Gastroesophageal sphincter (tissue), 4 donors: Measurements from ENCODE around the gene NOS1AP. TPM values are rescaled to one million over a fixed set of nuclear protein-coding genes. Genes with fewer than 3 reads are reported as not detected.

ENCODE experiments used
- ATAC-seq: fragments of 150-250 bp; one replicate; pipeline ENCODE4 v1.9.1; 2016; ENCODE audit warnings: mild to moderate bottlenecking, moderate library complexity
- H3K27ac ChIP-seq, 4 donors: fragments of 200-600 bp; sonication (generic) in 3 of 4; 1 replicate in 3 of 4; 2 replicates in 1 of 4; pipeline ENCODE4 v1.5.1; 2016 to 2019
- H3K27me3 ChIP-seq: fragments of 200-600 bp; sonication (generic); one replicate; pipeline ENCODE4 v1.5.1; 2019
- H3K36me3 ChIP-seq, 2 donors: fragments of 200-600 bp; sonication (generic); one replicate each; pipeline ENCODE4 v1.5.1; 2019; ENCODE audit warnings: control low read depth in 1 of 2
- H3K4me1 ChIP-seq, 3 donors: fragments of 200-600 bp; sonication (generic); 1 replicate in 2 of 3; 2 replicates in 1 of 3; pipeline ENCODE4 v1.5.1; 2016 to 2019; ENCODE audit warnings: control low read depth in 2 of 3
- H3K4me3 ChIP-seq, 2 donors: fragments of 200-600 bp; sonication (generic); one replicate each; pipeline ENCODE4 v1.5.1; 2019; ENCODE audit warnings: mild to moderate bottlenecking in 1 of 2, moderate library complexity in 1 of 2
- H3K9me3 ChIP-seq, 3 donors: fragments of 200-600 bp; sonication (generic); one replicate each; pipeline ENCODE4 v1.5.1; 2017 to 2019; ENCODE audit warnings: control low read depth in 2 of 3
- CTCF ChIP-seq, 4 experiments: fragments of 200-600 bp in 2 of 4; fragments of 450-650 bp in 2 of 4; sonication (generic) in 1 of 4; IDR thresholded peaks; one replicate each; pipeline ENCODE4 v1.5.1; 2017 to 2019; ENCODE audit warnings: antibody characterized with exemption in 4 of 4, mild to moderate bottlenecking in 2 of 4, moderate library complexity in 2 of 4
- EP300 ChIP-seq: sonication (generic); formaldehyde crosslinking; IDR thresholded peaks from one replicate; pipeline ENCODE4 v1.6.1; 2017; ENCODE audit warnings: antibody characterized with exemption, mild to moderate bottlenecking
- POLR2A ChIP-seq, 2 donors: fragments of 450-650 bp; IDR thresholded peaks; one replicate each; pipeline ENCODE4 v1.6.1; 2017; ENCODE audit warnings: antibody characterized with exemption in 2 of 2, mild to moderate bottlenecking in 2 of 2, moderate library complexity in 1 of 2
- POLR2AphosphoS5 ChIP-seq: sonication (generic); formaldehyde crosslinking; IDR thresholded peaks from one replicate; pipeline ENCODE4 v1.6.1; 2017; ENCODE audit warnings: antibody characterized with exemption
- WGBS, 2 donors: methylation state at CpG; one replicate each; pipeline ENCODE4 v1.1.5; 2018; ENCODE audit warnings: low coverage in 1 of 2; 5-methylcytosine and 5-hydroxymethylcytosine counted together
- total RNA-seq, 4 donors: library from RNA; depleted of rRNA; stranded (reverse); fragments of >200 nt; gene quantifications; one replicate each; pipeline ENCODE4 v1.1.0, GENCODE V29; 2016

NOS1AP gene
- total RNA-seq, 4 donors from 2014 or later, result 3.5 to 7.8 (median 4.1) TPM

GRCh38 chr1:162070825-162071224 is 1.3 kb downstream of the NOS1AP start:
- no peak overlapping the region for H3K27ac ChIP-seq

GRCh38 chr1:162072740-162073139 is 3.2 kb downstream of the NOS1AP start:
- H3K27me3 ChIP-seq, result peaks cover 5% of the 10 kb centered on the region
- H3K4me1 ChIP-seq, result peaks cover 0 to 32% (median 0%) of the 10 kb centered on the region in 3 donors
- TF ChIP-seq POLR2A (IDR thresholded peaks at IDR 0.05) (no peak), CTCF (IDR thresholded peaks at IDR 0.05) (no peak), EP300 (no peak), POLR2AphosphoS5 (no peak)
- H3K4me3 ChIP-seq, result no peak overlapping the region
- H3K27ac ChIP-seq, result no peak overlapping the region
- 57 to 71% methylated on average over 1 to 3 of the region's 3 CpGs for WGBS, 2 donors
- H3K36me3 ChIP-seq, result no peaks in the 10 kb centered on the region
- no peak for ATAC-seq
- peaks cover 0 to 3% (median 0%) of the 10 kb centered on the region in 3 donors for H3K9me3 ChIP-seq

More at GRCh38 chr1:162070825-162071224, 1.3 kb downstream of the NOS1AP start:
- ATAC-seq, result no peak
- Histone ChIP-seq H3K27me3 (peaks cover 5% of the 10 kb centered on the region), H3K4me3 (peak overlapping the region; percentile 44 to 85), H3K9me3 (peaks cover 0 to 3% (median 0%) of the 10 kb centered on the region in 3 donors), H3K4me1 (peaks cover 0 to 32% (median 0%) of the 10 kb centered on the region in 3 donors), H3K36me3 (no peaks in the 10 kb centered on the region)
- 0 to 13% methylated on average over 2 to 4 of the region's 7 CpGs for WGBS, 2 donors
- TF ChIP-seq CTCF (IDR thresholded peaks at IDR 0.05), result no peak
- TF ChIP-seq EP300, result no peak
- no peak for TF ChIP-seq POLR2AphosphoS5
- TF ChIP-seq POLR2A (IDR thresholded peaks at IDR 0.05), result no peak

GRCh38 chr1:162074276-162075005 is 5.0 kb downstream of the NOS1AP start:
- ATAC-seq, result no peak
- peaks cover 0 to 3% (median 0%) of the 10 kb centered on the region in 3 donors for H3K9me3 ChIP-seq
- no peak for TF ChIP-seq POLR2AphosphoS5
- no peak for TF ChIP-seq EP300
- no peak for TF ChIP-seq CTCF (IDR thresholded peaks at IDR 0.05)
- TF ChIP-seq POLR2A (IDR thresholded peaks at IDR 0.05), result no peak
- 88 to 91% methylated on average over 3 of the region's 4 CpGs for WGBS, 2 donors
- H3K27ac ChIP-seq, result no peak overlapping the region
- H3K36me3 ChIP-seq, result no peaks in the 10 kb centered on the region
- H3K27me3 ChIP-seq, result peaks cover 5% of the 10 kb centered on the region
- H3K4me3 ChIP-seq, result no peak overlapping the region
- H3K4me1 ChIP-seq, result peaks cover 0 to 30% (median 0%) of the 10 kb centered on the region in 3 donors

- no peak for ATAC-seq
- no peaks in the 10 kb centered on the region for H3K27me3 ChIP-seq
- TF ChIP-seq CTCF (IDR thresholded peaks at IDR 0.05) (no peak), POLR2AphosphoS5 (no peak), POLR2A (IDR thresholded peaks at IDR 0.05) (no peak), EP300 (no peak)
- H3K9me3 ChIP-seq, result peaks cover 0 to 3% (median 0%) of the 10 kb centered on the region in 3 donors
- no peaks in the 10 kb centered on the region for H3K36me3 ChIP-seq
- whole genome bisulfite sequencing, 2 donors, result 94% methylated on average over 2 to 3 of the region's 3 CpGs
- H3K27ac ChIP-seq, result no peak overlapping the region
- H3K4me1 ChIP-seq, result peaks cover 0 to 34% (median 0%) of the 10 kb centered on the region in 3 donors
- no peak overlapping the region for H3K4me3 ChIP-seq
These were observed 6.4 kb downstream of the NOS1AP start for GRCh38 chr1:162075862-162076261.
